SU-DHL-6 (cell line): Measurements from ENCODE around the gene USP21.

Experiments
- H2AFZ ChIP-seq: fragments of 200-600 bp; sonication (generic); 2 replicates; pipeline ENCODE4 v1.6.1; 2014; ENCODE audit warnings: low read depth, mild to moderate bottlenecking, moderate library complexity, mixed read lengths, antibody characterized with exemption, low read length; ENCODE audit not compliant: severe bottlenecking
- H3F3A ChIP-seq: fragments of 200-600 bp; shearing (Covaris generic); 2 replicates; pipeline ENCODE4 v1.6.0; 2016; ENCODE audit warnings: antibody characterized with exemption, mild to moderate bottlenecking; ENCODE audit not compliant: insufficient read depth
- H3K27ac ChIP-seq: fragments of 200-600 bp; sonication (generic); 2 replicates; pipeline ENCODE4 v1.5.1; 2016; ENCODE audit warnings: low read depth, mild to moderate bottlenecking, low read length, moderate library complexity, mixed read lengths
- H3K27me3 ChIP-seq: fragments of 200-600 bp; sonication (generic), shearing (Covaris generic); 2 replicates; pipeline ENCODE4 v1.6.0; 2014; ENCODE audit warnings: mild to moderate bottlenecking, low read length
- H3K36me3 ChIP-seq: fragments of 200-600 bp; sonication (generic); 2 replicates; pipeline ENCODE4 v1.6.1; 2014; ENCODE audit warnings: mild to moderate bottlenecking, low read length, mixed read lengths
- H3K4me2 ChIP-seq: fragments of 300-600, 200-600 bp; shearing (Covaris generic), sonication (generic); 2 replicates; pipeline ENCODE4 v1.6.0; 2014; ENCODE audit warnings: low read length, low read depth, mild to moderate bottlenecking; ENCODE audit not compliant: poor library complexity, severe bottlenecking
- H3K4me3 ChIP-seq: fragments of 200-600 bp; sonication (generic); 2 replicates; pipeline ENCODE4 v1.5.1; 2014; ENCODE audit warnings: antibody characterized with exemption, low read length, mild to moderate bottlenecking, mixed read lengths; ENCODE audit not compliant: insufficient read depth, poor library complexity, severe bottlenecking
- H3K79me2 ChIP-seq: fragments of 200-600 bp; sonication (generic); 2 replicates; pipeline ENCODE4 v1.6.1; 2014; ENCODE audit warnings: mild to moderate bottlenecking, low read length, moderate library complexity; ENCODE audit not compliant: insufficient read depth
- H3K9ac ChIP-seq: fragments of 200-600 bp; sonication (generic); 2 replicates; pipeline ENCODE4 v1.7.0; 2014; ENCODE audit warnings: mild to moderate bottlenecking, low read length
- H3K9me2 ChIP-seq: fragments of 200-600 bp; sonication (generic); replicated peaks from 2 replicates; pipeline ENCODE4 v1.6.1; 2014; ENCODE audit warnings: low read length; ENCODE audit not compliant: insufficient read depth
- H3K9me3 ChIP-seq: fragments of 200-600 bp; sonication (generic); 2 replicates; pipeline ENCODE4 v1.6.1; 2014; ENCODE audit warnings: low read length, mixed read lengths; ENCODE audit not compliant: insufficient read depth
- H4K20me1 ChIP-seq: fragments of 200-600 bp; sonication (generic); 2 replicates; pipeline ENCODE4 v1.6.1; 2014; ENCODE audit warnings: low read depth, mild to moderate bottlenecking, antibody characterized with exemption, low read length, moderate library complexity, mixed read lengths
- EZH2phosphoT487 ChIP-seq: fragments of 200-600 bp; sonication (generic), shearing (Covaris generic); conservative IDR thresholded peaks from 2 replicates; pipeline ENCODE4 v1.6.1; 2018; ENCODE audit warnings: mild to moderate bottlenecking, antibody characterized with exemption, low read length, moderate library complexity, mixed read lengths
- TF ChIP-seq, protein P1 (sequence below): fragments of 200-600 bp; sonication (generic); IDR thresholded peaks from one replicate; pipeline ENCODE4 v1.5.1; 2017; ENCODE audit warnings: antibody characterized with exemption, mild to moderate bottlenecking, low read length, moderate library complexity; ENCODE audit not compliant: insufficient read depth, poor library complexity, severe bottlenecking

The USP21 gene

DNA sequence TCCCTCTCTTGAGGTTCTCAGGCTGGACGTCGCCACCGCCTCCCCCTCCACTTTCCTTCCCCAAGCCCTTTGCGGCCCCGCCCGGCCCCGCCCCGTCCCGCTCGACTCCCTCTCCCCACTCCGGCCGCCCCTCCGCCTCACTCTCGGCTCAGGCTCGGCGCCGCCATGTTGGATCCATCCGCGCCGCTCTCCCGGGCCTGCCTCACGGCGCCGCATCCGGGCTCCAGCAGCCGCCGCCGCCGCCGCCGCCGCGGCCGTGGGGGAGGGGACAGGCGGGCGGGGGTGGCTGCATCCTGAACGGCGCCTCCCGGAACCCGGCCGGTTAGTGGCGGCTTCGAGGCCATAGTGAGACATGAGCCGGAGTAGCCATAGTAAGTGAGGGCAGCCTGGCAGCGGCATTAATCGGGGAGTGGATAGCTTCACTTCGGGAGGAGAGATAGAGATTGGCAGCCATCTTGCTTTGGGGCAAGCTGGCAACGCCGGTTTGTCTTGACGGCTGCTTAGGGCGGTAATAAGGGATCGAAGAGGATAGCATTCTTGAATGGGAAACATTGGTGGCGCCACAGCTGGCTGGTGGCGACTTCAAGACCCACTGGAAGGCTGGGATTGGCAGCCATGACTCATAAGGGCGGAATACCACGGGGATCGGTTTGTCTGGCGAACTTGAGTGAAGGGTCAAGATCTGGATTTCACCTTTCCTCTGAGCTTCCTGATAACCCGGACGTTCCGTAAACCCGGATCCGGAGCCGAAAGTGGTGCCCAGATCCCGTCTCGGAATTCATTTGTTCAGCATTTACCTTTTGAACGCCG is 26.7 kb upstream of the USP21 start, which contains the start of gene DEDD:
TSS of gene DEDD (minus strand) at position 258 of the 810 bp plus-strand sequence. CDS start 8,205 bp downstream, outside the sequence.
- no peaks in the 10 kb centered on the region for H3K9me3 ChIP-seq

DNA sequence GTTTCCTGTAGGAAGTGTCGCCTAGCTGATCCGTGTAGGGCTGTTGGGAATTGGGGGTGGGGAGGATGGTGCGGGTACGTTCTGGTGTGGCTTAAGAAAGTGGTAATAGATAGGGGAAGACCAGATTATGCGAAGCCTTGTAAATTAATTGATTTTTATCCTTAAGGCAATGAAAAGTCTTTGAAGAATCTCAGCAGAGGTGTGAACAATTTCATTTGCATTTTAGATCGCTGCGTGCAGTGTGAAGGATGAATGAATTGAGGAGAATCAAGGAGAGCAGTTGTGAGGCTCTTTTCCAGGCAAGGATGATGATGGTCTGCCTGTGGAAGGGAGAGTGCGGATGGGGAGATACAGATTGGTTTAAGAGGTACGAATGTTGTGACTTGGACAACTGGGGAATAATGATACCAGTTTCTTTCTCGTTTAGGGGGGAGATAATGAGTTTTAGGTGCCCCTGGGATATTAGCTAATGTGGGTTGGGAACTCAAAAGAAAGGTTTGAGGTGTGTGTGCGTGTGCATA is 26.0 kb upstream of the USP21 start:
- H3K27ac ChIP-seq: peak overlapping the region; percentile 64
- H3K4me2 ChIP-seq: peak overlapping the region; percentile 92
- no peaks in the 10 kb centered on the region for H3K36me3 ChIP-seq
- H3K79me2 ChIP-seq: peaks cover 19% of the 10 kb centered on the region
- H2AFZ ChIP-seq: peak overlapping the region; percentile 90
- TF ChIP-seq, protein P1, sequence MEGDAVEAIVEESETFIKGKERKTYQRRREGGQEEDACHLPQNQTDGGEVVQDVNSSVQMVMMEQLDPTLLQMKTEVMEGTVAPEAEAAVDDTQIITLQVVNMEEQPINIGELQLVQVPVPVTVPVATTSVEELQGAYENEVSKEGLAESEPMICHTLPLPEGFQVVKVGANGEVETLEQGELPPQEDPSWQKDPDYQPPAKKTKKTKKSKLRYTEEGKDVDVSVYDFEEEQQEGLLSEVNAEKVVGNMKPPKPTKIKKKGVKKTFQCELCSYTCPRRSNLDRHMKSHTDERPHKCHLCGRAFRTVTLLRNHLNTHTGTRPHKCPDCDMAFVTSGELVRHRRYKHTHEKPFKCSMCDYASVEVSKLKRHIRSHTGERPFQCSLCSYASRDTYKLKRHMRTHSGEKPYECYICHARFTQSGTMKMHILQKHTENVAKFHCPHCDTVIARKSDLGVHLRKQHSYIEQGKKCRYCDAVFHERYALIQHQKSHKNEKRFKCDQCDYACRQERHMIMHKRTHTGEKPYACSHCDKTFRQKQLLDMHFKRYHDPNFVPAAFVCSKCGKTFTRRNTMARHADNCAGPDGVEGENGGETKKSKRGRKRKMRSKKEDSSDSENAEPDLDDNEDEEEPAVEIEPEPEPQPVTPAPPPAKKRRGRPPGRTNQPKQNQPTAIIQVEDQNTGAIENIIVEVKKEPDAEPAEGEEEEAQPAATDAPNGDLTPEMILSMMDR: no peak
- TF ChIP-seq EZH2phosphoT487: no peak
- no peaks in the 10 kb centered on the region for H4K20me1 ChIP-seq
- no peaks in the 10 kb centered on the region for H3K27me3 ChIP-seq
- H3K9me2 ChIP-seq: no peaks in the 10 kb centered on the region
- peak overlapping the region; percentile 92 for H3K4me3 ChIP-seq
- no peaks in the 10 kb centered on the region for H3K9me3 ChIP-seq
- peaks cover 25% of the 10 kb centered on the region for H3F3A ChIP-seq
- peak overlapping the region; percentile 83 for H3K9ac ChIP-seq

More for the DNA sequence above, 26.7 kb upstream of the USP21 start, which contains the start of gene DEDD:
- Histone ChIP-seq H3K9me2 (no peaks in the 10 kb centered on the region), H3K27ac (peak within 1 kb of the TSS; percentile 64), H4K20me1 (no peaks in the 10 kb centered on the region), H3K9ac (peak within 1 kb of the TSS; percentile 83), H3K4me2 (peak within 1 kb of the TSS; percentile 92), H3K27me3 (no peaks in the 10 kb centered on the region), H2AFZ (peak within 1 kb of the TSS; percentile 90), H3F3A (peaks cover 20% of the 10 kb centered on the region), H3K36me3 (no peaks in the 10 kb centered on the region; the same call in 1 of the 2 replicates), H3K79me2 (peaks cover 19% of the 10 kb centered on the region), H3K4me3 (peak within 1 kb of the TSS; percentile 92)
- TF ChIP-seq, protein P1: no peak
- TF ChIP-seq EZH2phosphoT487: no peak

DNA sequence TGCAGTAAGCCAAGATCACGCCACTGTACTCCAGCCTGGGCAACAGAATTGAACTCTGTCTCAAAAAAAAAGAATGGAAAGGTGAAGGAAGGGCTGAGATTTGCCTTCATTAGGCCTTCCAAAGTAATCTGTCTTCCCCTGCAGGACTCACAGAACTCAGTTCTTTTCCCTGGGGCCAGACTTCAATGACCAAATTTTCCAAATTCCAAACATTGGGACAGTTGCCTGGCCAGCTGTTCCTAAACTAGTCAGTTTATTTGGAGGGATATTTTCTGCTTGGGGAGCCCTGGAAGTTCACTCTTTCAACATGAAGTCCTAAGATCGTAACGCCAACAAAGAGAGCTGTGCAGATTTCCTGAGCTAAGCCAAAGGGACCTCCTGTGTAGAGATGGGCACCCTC is 21.4 kb upstream of the USP21 start:
- no peaks in the 10 kb centered on the region for H3K9me3 ChIP-seq
- H3K9ac ChIP-seq: no peak overlapping the region
- H3F3A ChIP-seq: peaks cover 12% of the 10 kb centered on the region
- H3K4me2 ChIP-seq: no peak overlapping the region
- no peak for TF ChIP-seq EZH2phosphoT487
- TF ChIP-seq, protein P1: no peak
- no peaks in the 10 kb centered on the region for H4K20me1 ChIP-seq
- H3K79me2 ChIP-seq: peaks cover 10% of the 10 kb centered on the region
- no peak overlapping the region for H2AFZ ChIP-seq
- H3K9me2 ChIP-seq: no peaks in the 10 kb centered on the region
- H3K4me3 ChIP-seq: no peak overlapping the region
- no peaks in the 10 kb centered on the region for H3K27me3 ChIP-seq
- H3K36me3 ChIP-seq: no peaks in the 10 kb centered on the region
- no peak overlapping the region for H3K27ac ChIP-seq
